Mononuclear cell (primary cell): ENCODE results near the gene GPRC5A. TPM values are rescaled to one million over a fixed set of nuclear protein-coding genes. Genes with fewer than 3 reads are reported as not detected.

ENCODE experiments used
- H3K27me3 ChIP-seq: 2 replicates; pipeline ENCODE4 v1.6.0; 2011; ENCODE audit warnings: low read length, control low read depth; ENCODE audit not compliant: insufficient read depth
- H3K4me1 ChIP-seq: 2 replicates; pipeline ENCODE4 v1.5.1; 2011; ENCODE audit warnings: mild to moderate bottlenecking, low read length, control low read depth; ENCODE audit not compliant: insufficient read depth
- H3K4me3 ChIP-seq: 2 replicates; pipeline ENCODE4 v1.5.1; 2011; ENCODE audit warnings: mild to moderate bottlenecking, low read length, moderate library complexity
- H3K9me3 ChIP-seq: 2 replicates; pipeline ENCODE4 v1.5.1; 2011; ENCODE audit warnings: low read depth, mild to moderate bottlenecking, control low read depth, low read length
- total RNA-seq: library from RNA; depleted of rRNA; stranded (reverse); fragments of >200 nt; gene quantifications from one replicate; pipeline ENCODE4 v1.2.3, GENCODE V29; 2012

Gene GPRC5A
- total RNA-seq, 1 donor: 1.6 TPM

DNA sequence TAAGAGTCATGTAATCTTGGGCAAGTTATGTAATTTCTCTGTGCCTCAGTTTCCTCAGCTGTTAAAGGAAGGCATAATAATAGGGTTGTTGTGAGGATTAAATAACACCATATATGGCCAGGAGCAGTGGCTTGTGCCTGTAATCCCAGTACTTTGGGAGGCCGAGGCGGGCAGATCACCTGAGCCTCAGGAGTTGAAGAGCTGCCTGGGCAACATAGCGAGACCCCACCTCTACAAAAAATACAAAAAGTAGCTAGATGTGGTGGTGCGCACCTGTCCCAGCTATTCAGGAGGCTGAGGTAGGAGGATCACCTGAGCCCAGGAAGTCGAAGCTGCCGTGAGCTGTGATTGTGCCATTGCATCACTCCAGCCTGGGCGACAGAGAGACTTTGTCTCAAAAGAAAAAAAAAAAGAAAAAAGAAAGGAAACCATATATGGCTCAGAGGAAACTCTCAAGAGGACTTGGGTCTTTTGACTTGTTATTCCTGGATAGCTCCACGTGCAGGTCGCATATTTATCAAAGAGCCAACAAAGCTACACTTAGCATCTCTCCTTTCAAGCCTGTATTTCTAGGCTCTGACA, 6.9 kb downstream of the GPRC5A start:
- H3K27me3 ChIP-seq: peaks cover 7% of the 10 kb centered on the region
- no peak overlapping the region for H3K4me3 ChIP-seq
- no peaks in the 10 kb centered on the region for H3K4me1 ChIP-seq
- H3K9me3 ChIP-seq: no peaks in the 10 kb centered on the region

DNA sequence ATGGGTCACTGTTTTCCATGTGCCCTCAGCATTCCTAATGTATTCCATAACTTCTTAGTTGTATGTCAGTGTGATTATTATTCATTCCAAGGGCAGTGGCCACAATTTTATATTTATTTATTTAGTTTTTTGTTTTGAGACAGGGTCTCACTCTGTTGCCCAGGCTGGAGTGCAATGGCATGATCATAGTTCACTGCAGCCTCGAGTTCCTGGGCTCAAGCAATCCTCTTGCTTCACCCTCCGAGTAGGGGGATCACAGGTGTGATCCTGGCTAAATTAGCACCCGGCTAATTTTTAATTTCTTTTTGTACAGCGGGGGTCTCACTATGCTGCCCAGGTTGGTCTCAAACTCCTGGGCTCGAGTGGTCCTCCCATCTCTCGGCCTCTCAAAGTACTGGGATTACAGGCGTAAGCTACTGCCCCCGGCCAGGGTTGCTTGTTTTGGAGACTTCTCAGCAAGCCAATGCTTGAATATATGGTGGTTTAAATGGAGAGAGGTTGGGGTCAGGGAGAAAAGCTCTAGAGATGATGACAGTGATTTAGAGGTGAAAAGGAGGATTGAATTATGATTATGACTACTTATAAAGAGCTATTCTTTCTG, 7.6 kb downstream of the GPRC5A start:
- Histone ChIP-seq H3K27me3 (peaks cover 3% of the 10 kb centered on the region), H3K4me1 (peaks cover 7% of the 10 kb centered on the region), H3K9me3 (no peaks in the 10 kb centered on the region), H3K4me3 (no peak overlapping the region)

DNA sequence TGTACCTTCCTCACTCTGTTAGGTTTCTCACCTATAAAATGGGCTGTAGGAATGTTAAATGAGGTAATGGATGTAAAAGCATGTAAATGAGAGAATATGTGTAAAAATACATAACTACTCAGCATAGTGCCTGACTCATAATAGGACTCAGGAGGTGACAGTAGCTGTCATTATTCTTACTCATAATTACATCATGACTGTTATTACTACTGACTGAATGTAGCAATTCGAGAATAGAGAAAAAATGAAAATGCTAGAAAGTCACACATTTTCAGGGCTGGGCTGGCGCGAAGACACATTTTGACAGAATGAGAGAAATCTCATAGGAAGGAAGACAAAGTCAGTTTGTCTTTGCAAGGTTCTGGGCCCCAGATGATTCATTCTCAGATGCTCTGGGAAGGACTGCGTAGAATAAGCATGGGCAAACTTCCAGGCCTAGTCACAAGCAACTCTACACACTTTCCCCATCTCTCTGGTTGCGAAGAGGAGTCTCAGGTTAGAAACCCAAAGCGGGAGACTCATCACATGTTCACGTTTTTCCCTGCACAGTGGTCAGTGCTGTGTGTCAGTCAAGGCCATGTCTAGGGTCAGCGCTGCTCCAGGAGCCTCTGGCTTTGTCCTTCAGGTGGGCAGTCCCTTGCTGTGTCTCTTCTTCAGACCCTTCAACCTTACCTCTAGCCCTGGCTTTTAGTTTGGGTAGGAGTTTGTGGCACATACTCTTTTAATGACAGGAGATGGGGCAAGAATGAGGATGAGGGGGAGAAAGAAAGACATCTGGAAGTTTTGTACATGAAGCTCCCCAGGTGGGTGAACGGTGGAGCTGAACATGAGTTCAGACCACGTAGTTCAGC, 8.4 kb downstream of the GPRC5A start:
- H3K27me3 ChIP-seq: peaks cover 3% of the 10 kb centered on the region

DNA sequence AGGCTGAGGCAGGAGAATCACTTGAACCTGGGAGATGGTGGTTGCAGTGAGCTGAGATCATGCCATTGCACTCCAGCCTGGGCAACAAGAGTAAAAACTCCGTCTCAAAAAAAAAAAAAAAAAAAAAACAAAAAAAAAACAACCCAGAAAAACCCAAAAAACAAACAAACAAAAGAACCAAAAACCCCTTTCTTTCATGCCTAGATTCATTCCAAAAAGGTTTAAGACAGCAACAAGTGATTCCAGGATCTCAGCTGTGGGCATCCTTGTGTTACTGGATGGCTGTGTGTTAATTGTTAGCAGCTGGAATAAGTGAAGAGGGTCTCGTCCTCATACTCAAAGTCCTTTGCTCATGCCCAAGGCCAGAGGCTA, 9.4 kb downstream of the GPRC5A start:
- Histone ChIP-seq H3K27me3 (peaks cover 3% of the 10 kb centered on the region), H3K4me3 (no peak overlapping the region), H3K9me3 (no peaks in the 10 kb centered on the region), H3K4me1 (peaks cover 10% of the 10 kb centered on the region)

More for the DNA sequence above, 8.4 kb downstream of the GPRC5A start:
- Histone ChIP-seq H3K4me1 (peaks cover 10% of the 10 kb centered on the region), H3K4me3 (no peak overlapping the region), H3K9me3 (no peaks in the 10 kb centered on the region)

DNA sequence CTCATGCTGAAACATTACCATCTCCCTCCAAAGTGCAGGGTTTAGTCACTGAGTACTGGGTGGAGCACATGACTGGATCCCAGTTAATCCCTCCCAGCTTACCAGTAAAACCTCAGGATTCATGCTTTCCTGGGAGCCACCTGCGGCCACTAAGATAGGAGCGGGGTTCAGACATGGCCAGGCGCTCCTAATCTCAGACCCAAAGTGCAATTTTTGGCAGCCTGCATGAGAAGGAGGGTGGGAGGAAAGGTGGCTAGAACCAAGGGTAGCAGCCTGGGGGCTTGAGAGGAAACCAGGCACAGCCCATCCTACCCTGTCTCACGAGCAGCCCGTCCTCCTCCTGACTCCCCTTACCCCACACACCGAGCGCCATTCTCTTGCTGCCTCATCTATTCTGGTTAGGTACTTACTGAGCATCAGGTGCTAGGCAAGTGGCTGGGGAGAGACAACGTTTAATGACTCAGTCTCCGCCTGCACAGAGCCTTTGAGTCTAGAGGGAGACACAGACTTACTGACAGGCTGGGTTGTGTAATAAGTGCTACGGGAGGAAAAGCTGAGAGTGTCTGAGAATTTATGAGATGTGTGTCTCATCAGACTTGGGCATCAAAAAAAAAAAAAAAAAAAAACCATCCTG, 9.9 kb downstream of the GPRC5A start:
- H3K9me3 ChIP-seq: no peaks in the 10 kb centered on the region

DNA sequence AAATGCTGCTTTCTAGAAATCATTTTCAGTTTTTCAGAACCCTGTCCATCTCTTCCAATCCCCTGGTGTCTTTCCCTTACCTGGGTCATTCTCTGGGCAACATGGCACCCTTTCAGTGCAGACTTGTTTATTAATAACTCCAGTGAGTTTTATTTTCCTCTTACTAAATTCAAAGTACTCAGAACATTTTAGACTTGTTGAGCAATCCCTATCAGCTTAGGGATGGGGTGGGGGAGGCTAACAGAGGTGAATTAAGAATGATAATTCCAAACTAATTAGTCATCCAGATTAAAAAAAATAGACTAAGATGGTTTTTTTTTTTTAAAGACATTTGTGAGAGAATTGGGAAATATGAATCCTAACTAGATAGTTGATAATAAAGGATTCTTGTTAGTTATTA, 10.7 kb downstream of the GPRC5A start:
- Histone ChIP-seq H3K4me1 (peaks cover 10% of the 10 kb centered on the region), H3K9me3 (no peaks in the 10 kb centered on the region), H3K27me3 (no peaks in the 10 kb centered on the region), H3K4me3 (no peak overlapping the region)

More for the DNA sequence above, 9.9 kb downstream of the GPRC5A start:
- H3K4me1 ChIP-seq: peaks cover 10% of the 10 kb centered on the region
- no peak overlapping the region for H3K4me3 ChIP-seq
- H3K27me3 ChIP-seq: peaks cover 2% of the 10 kb centered on the region

DNA sequence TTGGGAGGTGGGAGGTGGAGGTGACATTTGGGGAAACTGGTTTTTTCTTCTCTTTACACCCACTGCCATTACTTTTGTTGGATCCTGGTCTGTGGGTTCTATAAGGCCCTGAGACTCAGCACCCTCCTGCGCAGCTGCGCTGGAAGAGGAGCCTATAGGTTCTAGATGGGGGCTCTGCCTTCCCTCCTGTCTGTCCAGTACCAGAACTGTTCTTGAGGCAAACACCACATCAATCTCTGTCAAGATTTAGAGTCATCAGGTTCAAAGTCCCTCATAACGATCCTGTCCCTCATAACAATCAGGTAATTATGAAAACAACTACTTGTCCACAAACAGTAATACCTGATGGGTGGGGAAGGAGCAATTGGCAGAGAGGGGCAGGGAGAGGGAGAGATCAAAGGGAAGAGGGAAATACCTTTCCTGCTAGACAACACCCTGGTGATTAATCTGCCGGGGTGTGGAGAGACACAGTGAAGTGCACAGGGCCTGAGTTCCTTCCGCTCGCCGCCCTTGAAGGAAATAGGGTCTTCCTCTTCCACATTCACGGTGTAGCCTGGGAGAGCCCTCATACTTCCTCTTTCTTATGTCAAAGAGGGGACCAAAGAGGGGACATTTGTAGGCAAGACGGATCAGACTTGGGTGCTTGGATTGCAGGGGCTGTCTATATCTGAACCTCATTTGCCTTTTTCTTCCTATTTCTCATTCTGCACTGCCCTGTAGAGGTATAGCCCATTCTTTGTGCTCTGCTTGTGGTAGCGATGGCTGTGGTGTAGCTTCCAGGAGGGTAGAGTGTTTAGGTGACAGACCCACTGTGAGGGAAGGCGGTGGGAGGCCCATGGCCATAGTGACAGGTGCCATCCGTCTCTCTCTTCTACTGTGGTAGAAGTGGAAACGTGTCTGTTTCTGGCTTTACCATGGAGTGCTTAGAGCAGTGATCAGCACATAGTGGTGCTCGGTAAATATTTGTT, 12.6 kb downstream of the GPRC5A start:
- no peaks in the 10 kb centered on the region for H3K27me3 ChIP-seq
- no peaks in the 10 kb centered on the region for H3K9me3 ChIP-seq
- H3K4me1 ChIP-seq: peaks cover 12% of the 10 kb centered on the region
- no peak overlapping the region for H3K4me3 ChIP-seq

DNA sequence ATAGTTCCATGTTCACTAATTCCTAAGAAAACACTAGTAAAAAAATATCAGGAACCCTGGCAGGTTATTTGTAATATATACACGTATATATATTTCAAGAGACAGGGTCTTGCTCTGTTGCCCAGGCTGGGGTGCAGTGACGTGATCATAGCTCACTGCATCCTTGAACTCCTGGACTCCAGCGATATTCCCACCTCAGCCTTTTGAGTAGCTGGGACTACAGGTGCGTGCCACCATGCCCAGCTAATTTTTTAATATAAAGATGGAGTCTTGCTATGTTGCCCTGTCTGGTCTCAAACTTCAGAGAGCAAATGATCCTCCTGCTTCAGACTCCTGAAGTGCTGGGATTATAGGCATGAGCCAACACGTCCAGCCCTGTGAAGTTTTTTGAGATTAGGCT, 16.2 kb downstream of the GPRC5A start:
- Histone ChIP-seq H3K4me1 (peaks cover 28% of the 10 kb centered on the region), H3K27me3 (no peaks in the 10 kb centered on the region), H3K4me3 (no peak overlapping the region), H3K9me3 (no peaks in the 10 kb centered on the region)

DNA sequence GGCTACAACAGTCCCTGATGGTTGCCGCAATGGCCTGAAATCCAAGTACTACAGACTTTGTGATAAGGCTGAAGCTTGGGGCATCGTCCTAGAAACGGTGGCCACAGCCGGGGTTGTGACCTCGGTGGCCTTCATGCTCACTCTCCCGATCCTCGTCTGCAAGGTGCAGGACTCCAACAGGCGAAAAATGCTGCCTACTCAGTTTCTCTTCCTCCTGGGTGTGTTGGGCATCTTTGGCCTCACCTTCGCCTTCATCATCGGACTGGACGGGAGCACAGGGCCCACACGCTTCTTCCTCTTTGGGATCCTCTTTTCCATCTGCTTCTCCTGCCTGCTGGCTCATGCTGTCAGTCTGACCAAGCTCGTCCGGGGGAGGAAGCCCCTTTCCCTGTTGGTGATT, 16.9 kb downstream of the GPRC5A start:
- no peak overlapping the region for H3K4me3 ChIP-seq
- no peaks in the 10 kb centered on the region for H3K27me3 ChIP-seq
- H3K9me3 ChIP-seq: no peaks in the 10 kb centered on the region
- peaks cover 28% of the 10 kb centered on the region for H3K4me1 ChIP-seq

DNA sequence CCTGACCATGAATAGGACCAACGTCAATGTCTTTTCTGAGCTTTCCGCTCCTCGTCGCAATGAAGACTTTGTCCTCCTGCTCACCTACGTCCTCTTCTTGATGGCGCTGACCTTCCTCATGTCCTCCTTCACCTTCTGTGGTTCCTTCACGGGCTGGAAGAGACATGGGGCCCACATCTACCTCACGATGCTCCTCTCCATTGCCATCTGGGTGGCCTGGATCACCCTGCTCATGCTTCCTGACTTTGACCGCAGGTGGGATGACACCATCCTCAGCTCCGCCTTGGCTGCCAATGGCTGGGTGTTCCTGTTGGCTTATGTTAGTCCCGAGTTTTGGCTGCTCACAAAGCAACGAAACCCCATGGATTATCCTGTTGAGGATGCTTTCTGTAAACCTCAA, 17.3 kb downstream of the GPRC5A start:
- Histone ChIP-seq H3K4me3 (no peak overlapping the region), H3K9me3 (no peaks in the 10 kb centered on the region), H3K4me1 (peaks cover 24% of the 10 kb centered on the region), H3K27me3 (no peaks in the 10 kb centered on the region)

DNA sequence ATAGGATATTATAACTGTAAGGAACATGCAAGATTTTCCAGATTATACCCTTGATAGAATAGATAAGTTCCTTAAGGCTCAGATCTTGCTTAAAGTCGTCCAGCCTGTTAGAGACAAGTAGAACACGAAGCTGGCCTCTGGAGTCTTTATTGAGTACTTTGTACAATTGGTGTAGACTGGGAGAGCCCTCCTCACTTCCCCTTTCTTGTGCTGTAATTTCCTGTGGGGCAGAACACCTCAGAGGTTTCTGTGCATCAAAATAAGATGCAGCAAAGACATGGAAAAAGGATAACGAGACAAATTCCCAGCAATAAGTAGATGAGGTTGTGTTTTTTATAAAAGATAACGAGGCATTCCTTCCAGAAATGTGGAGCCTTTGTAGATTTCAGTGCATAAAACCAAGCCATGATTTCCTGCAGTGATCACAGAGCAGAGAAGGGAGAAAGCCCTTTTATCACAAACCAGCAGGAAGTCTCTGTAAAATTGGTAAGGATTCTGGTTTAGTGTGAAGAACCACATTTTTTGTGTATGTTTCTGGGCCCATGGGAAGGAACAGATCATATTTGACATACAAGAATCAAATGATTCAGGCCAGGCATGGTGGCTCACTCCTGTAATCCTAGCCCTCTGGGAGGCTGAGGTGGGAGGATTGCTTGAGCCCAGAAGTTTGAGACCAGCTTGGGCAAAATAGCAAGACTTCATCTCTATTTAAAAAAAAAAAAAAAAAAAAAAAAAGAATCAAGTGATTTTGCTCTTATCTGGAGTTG, 18.0 kb downstream of the GPRC5A start:
- H3K27me3 ChIP-seq: no peaks in the 10 kb centered on the region
- peaks cover 18% of the 10 kb centered on the region for H3K4me1 ChIP-seq
- H3K9me3 ChIP-seq: no peaks in the 10 kb centered on the region
- H3K4me3 ChIP-seq: no peak overlapping the region

DNA sequence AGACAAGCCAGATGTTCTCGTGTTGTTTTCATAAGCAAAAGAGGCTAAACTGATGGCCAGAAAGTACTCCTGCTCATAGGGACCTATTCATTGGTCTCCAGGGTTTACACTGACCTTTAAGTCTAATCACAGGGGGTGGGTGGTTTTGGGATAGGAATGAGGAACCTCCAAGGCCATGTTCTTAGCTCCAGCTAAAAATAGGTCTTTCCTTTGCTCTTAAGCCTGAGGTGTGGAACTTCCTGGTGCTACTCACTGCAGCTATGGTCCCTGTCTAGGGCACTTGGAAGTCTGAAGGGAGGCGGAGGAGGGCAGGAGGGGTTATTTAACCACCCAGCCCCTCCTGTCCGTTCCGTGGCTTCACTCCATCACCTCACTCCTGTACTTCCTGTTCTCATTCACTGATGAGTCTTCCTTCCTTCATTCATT, 18.6 kb downstream of the GPRC5A start:
- Histone ChIP-seq H3K9me3 (no peaks in the 10 kb centered on the region), H3K4me3 (no peak overlapping the region), H3K4me1 (peaks cover 18% of the 10 kb centered on the region), H3K27me3 (no peaks in the 10 kb centered on the region)

DNA sequence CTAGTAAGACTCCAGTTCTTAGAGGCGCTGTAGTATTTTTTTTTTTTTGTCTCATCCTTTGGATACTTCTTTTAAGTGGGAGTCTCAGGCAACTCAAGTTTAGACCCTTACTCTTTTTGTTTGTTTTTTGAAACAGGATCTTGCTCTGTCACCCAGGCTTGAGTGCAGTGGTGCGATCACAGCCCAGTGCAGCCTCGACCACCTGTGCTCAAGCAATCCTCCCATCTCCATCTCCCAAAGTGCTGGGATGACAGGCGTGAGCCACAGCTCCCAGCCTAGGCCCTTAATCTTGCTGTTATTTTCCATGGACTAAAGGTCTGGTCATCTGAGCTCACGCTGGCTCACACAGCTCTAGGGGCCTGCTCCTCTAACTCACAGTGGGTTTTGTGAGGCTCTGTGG, 21.3 kb downstream of the GPRC5A start:
- no peaks in the 10 kb centered on the region for H3K9me3 ChIP-seq
- H3K4me3 ChIP-seq: no peak overlapping the region
- H3K27me3 ChIP-seq: no peaks in the 10 kb centered on the region
- peaks cover 23% of the 10 kb centered on the region for H3K4me1 ChIP-seq

DNA sequence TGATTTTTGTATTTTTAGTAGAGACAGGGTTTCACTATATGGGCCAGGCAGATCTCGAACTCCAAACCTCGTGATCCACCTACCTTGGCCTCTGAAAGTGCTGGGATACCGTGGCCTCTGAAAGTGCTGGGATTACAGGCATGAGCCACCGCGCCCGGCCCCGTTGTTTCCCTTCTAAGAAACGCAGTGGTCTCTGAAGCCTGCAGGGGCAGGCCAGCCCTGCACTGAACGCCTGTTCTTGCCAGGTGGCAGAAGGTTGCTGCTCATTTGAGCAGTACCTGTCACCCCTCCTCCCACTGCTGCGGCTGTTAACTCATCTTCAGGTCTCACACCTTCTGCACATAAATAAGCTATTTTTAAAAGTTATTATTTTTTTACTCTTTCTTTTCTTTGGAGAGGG, 24.3 kb downstream of the GPRC5A start:
- Histone ChIP-seq H3K27me3 (no peaks in the 10 kb centered on the region), H3K9me3 (no peaks in the 10 kb centered on the region), H3K4me1 (peaks cover 5% of the 10 kb centered on the region), H3K4me3 (no peak overlapping the region)
